Nephron (organoid): ENCODE data around the gene OSBPL7.
A peak's percentile ranks its signal among the peaks of the same experiment; 100 is the strongest.

Experiments used
- H3K27ac Mint-ChIP-seq, 3 experiments: 2 replicates each; pipeline ENCODE4 v1.8.0; 2020; ENCODE audit warnings: mixed read lengths in 3 of 3, mild to moderate bottlenecking in 2 of 3, moderate library complexity in 1 of 3
- H3K27me3 Mint-ChIP-seq: 2 replicates; pipeline ENCODE4 v1.8.0; 2021; ENCODE audit warnings: low read depth, mild to moderate bottlenecking, moderate library complexity, mixed read lengths
- H3K36me3 Mint-ChIP-seq: 2 replicates; pipeline ENCODE4 v1.8.0; 2020; ENCODE audit warnings: low read depth, mixed read lengths
- H3K4me1 Mint-ChIP-seq: 2 replicates; pipeline ENCODE4 v1.8.0; 2020; ENCODE audit warnings: mixed read lengths
- H3K4me3 Mint-ChIP-seq, 3 experiments: 2 replicates each; pipeline ENCODE4 v1.8.0; 2020; ENCODE audit warnings: mild to moderate bottlenecking in 3 of 3, mixed read lengths in 3 of 3, moderate library complexity in 2 of 3
- H3K9me3 Mint-ChIP-seq: 2 replicates; pipeline ENCODE4 v1.8.0; 2020; ENCODE audit warnings: mixed read lengths
- TF ChIP-seq, protein P1 (sequence below), 3 experiments: fragments of 200-600 bp; sonication (generic); IDR thresholded peaks; one replicate each; pipeline ENCODE4 v1.5.0; 2021; ENCODE audit warnings: antibody characterized with exemption in 3 of 3; ENCODE audit not compliant: unreplicated experiment in 3 of 3

OSBPL7 gene

DNA sequence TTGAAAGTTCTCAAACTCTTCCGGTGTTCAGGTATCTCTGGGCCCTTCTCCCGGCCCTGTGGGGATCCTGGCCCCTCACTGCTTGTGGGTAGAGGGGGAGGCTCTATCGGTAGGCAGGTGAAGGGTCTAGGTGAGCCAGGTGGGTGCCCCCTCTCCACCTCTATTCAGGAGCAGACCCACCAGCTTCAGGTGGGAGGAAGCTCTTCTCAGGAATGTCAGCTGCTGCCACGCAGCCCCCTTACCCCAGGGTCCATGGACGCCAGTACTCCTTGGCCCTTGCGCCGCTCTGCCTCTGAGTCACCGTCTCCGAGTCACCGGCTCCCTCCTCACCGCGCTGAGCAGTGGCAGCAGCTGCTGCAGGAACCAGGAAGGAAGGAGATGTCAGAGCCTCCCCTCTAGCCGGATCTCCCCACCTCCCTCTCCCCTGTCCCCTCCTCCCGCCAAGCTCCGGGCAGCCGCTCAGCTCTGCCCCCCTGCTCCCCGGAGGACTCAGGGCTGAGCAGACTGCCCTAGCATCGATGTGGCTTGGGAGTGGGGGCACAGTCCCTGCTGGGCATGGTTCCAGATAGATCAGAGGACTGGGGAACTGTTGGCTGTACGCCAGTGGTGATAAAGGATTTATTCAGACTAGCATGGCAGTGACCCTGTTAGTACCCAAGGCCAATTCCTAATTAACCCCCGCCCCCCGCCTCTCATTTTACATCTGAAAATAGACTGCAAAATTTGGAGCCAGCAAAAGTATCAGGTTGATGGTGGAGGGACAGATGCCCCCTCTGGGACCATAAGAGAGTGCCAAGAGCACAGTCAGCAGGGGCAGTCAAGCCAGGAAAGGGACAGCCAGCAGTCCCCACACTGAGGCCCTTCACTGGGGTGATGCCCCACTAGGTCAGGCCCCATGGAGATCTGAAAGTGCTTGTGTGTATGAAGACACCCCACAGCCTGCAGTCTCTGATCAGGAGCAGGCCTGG, at the start of gene OSBPL7:
Gene OSBPL7, minus strand, starts transcription at position 371 of the 968 bp plus-strand sequence. CDS start 1,516 bp downstream, outside the sequence.
- H3K27ac Mint-ChIP-seq = peak within 1 kb of the TSS; percentile 57 to 80 (median 74)
- H3K4me1 Mint-ChIP-seq = peaks cover 22% of the 10 kb centered on the region
- H3K27me3 Mint-ChIP-seq = no peaks in the 10 kb centered on the region
- H3K4me3 Mint-ChIP-seq = peak within 1 kb of the TSS; percentile 96 to 97 (median 96)
- TF ChIP-seq, protein P1, sequence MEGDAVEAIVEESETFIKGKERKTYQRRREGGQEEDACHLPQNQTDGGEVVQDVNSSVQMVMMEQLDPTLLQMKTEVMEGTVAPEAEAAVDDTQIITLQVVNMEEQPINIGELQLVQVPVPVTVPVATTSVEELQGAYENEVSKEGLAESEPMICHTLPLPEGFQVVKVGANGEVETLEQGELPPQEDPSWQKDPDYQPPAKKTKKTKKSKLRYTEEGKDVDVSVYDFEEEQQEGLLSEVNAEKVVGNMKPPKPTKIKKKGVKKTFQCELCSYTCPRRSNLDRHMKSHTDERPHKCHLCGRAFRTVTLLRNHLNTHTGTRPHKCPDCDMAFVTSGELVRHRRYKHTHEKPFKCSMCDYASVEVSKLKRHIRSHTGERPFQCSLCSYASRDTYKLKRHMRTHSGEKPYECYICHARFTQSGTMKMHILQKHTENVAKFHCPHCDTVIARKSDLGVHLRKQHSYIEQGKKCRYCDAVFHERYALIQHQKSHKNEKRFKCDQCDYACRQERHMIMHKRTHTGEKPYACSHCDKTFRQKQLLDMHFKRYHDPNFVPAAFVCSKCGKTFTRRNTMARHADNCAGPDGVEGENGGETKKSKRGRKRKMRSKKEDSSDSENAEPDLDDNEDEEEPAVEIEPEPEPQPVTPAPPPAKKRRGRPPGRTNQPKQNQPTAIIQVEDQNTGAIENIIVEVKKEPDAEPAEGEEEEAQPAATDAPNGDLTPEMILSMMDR (IDR thresholded peaks at IDR 0.05; ENCODE audit: unreplicated experiment in 3 of 3) = no peak
- no peaks in the 10 kb centered on the region for H3K9me3 Mint-ChIP-seq
- peaks cover 34% of the 10 kb centered on the region for H3K36me3 Mint-ChIP-seq

DNA sequence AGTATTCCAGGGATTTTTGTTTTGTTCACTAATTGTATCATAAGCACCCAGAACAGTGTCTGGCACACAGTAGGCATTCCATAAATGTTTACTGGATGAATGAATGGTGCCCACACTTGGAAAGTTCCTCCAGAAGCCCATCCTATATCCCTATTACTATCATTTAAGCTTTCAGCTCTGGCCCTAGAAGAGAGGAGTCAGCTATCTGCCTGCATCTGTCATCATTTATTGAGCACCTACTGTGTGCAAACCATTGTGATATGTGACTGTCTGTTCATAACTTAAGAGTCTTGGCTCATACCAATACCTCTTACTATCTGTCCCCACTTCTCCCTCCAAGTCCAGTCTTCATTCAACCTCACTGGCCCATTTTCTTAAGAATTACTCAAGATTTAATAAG, 49.5 kb upstream of the OSBPL7 start:
- TF ChIP-seq, protein P1 (IDR thresholded peaks at IDR 0.05; ENCODE audit: unreplicated experiment in 3 of 3) = no peak
- Mint-ChIP-seq H3K4me3 (no peak overlapping the region), H3K27me3 (peaks cover 94% of the 10 kb centered on the region), H3K27ac (no peak overlapping the region), H3K9me3 (no peaks in the 10 kb centered on the region), H3K4me1 (peaks cover 33% of the 10 kb centered on the region), H3K36me3 (no peaks in the 10 kb centered on the region)

GRCh38 chr17:47870056-47870455, 48.5 kb upstream of the OSBPL7 start:
- H3K9me3 Mint-ChIP-seq = no peaks in the 10 kb centered on the region
- H3K27ac Mint-ChIP-seq = no peak overlapping the region
- H3K4me1 Mint-ChIP-seq = peaks cover 26% of the 10 kb centered on the region
- H3K36me3 Mint-ChIP-seq = no peaks in the 10 kb centered on the region
- H3K4me3 Mint-ChIP-seq = no peak overlapping the region
- peaks cover 95% of the 10 kb centered on the region for H3K27me3 Mint-ChIP-seq
- TF ChIP-seq, protein P1 (IDR thresholded peaks at IDR 0.05; ENCODE audit: unreplicated experiment in 3 of 3) = no peak

DNA sequence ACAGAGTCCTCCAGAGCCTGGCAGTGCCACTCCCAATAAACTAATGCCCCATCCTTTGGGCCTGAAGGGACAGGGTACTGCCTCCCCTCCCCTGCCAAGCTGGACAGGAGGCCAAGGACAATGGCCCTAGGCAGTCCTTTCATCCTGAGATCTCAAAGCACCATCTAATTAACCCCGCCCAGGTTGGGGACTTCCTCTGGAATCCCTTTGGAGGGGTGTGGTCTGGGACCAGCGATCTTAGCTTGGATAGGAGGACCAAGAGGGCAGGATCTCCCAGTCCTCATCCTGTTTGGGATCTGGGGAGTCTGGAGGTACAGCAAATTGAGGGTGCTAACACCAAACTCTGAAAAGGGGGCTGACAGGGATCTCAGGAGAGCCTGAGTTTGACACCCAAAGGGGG, 47.5 kb upstream of the OSBPL7 start:
- TF ChIP-seq, protein P1 (IDR thresholded peaks at IDR 0.05; ENCODE audit: unreplicated experiment in 3 of 3) = no peak
- Mint-ChIP-seq H3K36me3 (no peaks in the 10 kb centered on the region), H3K27me3 (peaks cover 90% of the 10 kb centered on the region), H3K4me3 (no peak overlapping the region), H3K4me1 (peaks cover 23% of the 10 kb centered on the region), H3K9me3 (no peaks in the 10 kb centered on the region), H3K27ac (no peak overlapping the region)

DNA sequence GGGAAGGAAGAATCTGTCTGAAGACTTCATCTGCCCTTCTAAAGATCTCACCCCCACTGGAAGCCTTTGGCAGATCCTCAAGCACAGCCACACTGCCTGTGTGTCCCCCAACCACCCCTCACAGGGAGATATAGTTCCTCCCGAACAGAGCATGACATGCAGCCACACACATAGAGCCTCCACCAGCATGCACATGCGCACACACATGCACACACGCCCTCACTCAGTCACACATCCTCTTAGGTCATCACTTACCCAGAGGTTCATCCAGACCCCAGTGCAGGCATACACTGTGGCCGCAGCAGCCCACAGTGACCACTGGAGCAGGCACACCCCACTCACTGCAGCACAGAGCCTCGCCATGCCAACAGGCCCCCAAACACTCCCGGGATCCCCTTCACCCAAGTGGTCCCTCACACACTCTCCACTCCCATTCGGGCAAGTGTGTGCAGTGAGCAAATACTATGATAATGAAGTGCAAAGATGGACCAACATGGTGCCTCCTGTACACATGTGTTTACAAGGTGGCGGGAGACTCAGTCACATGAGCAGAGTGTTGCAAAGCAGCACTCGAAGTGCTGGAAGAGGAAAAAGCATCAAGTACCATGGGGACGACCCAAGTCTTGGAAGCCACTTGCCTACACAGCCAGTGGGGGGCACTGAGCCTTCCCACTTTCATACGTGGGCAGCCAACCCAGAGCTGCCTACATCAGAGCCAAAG, 46.4 kb upstream of the OSBPL7 start:
- Mint-ChIP-seq H3K9me3 (no peaks in the 10 kb centered on the region), H3K27me3 (peaks cover 82% of the 10 kb centered on the region), H3K4me3 (no peak overlapping the region), H3K36me3 (no peaks in the 10 kb centered on the region), H3K4me1 (peaks cover 16% of the 10 kb centered on the region), H3K27ac (no peak overlapping the region)
- TF ChIP-seq, protein P1 (IDR thresholded peaks at IDR 0.05; ENCODE audit: unreplicated experiment in 3 of 3) = no peak
